ENCODE results near the gene OMA1. TPM values are rescaled to one million over a fixed set of nuclear protein-coding genes. Genes with fewer than 3 reads are reported as not detected.

Gene OMA1
- total RNA-seq, 1 donor from 2014 or later: 17.7 TPM

- DNase-seq (ENCODE audit: low spot score in 2 of 2, unreplicated experiment in 2 of 2): no peak
- peaks cover 7% of the 10 kb centered on the region for H3K4me1 Mint-ChIP-seq
- H3K27me3 Mint-ChIP-seq (ENCODE audit: low read depth): peaks cover 1% of the 10 kb centered on the region
- no peaks in the 10 kb centered on the region for H3K36me3 Mint-ChIP-seq
- TF ChIP-seq, protein P1, sequence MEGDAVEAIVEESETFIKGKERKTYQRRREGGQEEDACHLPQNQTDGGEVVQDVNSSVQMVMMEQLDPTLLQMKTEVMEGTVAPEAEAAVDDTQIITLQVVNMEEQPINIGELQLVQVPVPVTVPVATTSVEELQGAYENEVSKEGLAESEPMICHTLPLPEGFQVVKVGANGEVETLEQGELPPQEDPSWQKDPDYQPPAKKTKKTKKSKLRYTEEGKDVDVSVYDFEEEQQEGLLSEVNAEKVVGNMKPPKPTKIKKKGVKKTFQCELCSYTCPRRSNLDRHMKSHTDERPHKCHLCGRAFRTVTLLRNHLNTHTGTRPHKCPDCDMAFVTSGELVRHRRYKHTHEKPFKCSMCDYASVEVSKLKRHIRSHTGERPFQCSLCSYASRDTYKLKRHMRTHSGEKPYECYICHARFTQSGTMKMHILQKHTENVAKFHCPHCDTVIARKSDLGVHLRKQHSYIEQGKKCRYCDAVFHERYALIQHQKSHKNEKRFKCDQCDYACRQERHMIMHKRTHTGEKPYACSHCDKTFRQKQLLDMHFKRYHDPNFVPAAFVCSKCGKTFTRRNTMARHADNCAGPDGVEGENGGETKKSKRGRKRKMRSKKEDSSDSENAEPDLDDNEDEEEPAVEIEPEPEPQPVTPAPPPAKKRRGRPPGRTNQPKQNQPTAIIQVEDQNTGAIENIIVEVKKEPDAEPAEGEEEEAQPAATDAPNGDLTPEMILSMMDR (IDR thresholded peaks at IDR 0.05; ENCODE audit: unreplicated experiment): no peak
- H3K27ac Mint-ChIP-seq: no peak overlapping the region
- H3K4me3 Mint-ChIP-seq: no peak overlapping the region
- no peaks in the 10 kb centered on the region for H3K9me3 Mint-ChIP-seq
Observed at GRCh38 chr1:58436615-58437297, 109.8 kb downstream of the OMA1 start.

GRCh38 chr1:58435376-58435775 lies 111.2 kb downstream of the OMA1 start:
- peaks cover 4% of the 10 kb centered on the region for H3K4me1 Mint-ChIP-seq
- peaks cover 1% of the 10 kb centered on the region for H3K27me3 Mint-ChIP-seq (ENCODE audit: low read depth)
- TF ChIP-seq, protein P1 (IDR thresholded peaks at IDR 0.05; ENCODE audit: unreplicated experiment): no peak
- no peak for DNase-seq (ENCODE audit: low spot score in 2 of 2, unreplicated experiment in 2 of 2)
- H3K27ac Mint-ChIP-seq: no peak overlapping the region
- no peaks in the 10 kb centered on the region for H3K9me3 Mint-ChIP-seq
- H3K4me3 Mint-ChIP-seq: no peak overlapping the region
- no peaks in the 10 kb centered on the region for H3K36me3 Mint-ChIP-seq

GRCh38 chr1:58434607-58435006 lies 111.9 kb downstream of the OMA1 start:
- DNase-seq (ENCODE audit: low spot score in 2 of 2, unreplicated experiment in 2 of 2): no peak
- Mint-ChIP-seq H3K36me3 (no peaks in the 10 kb centered on the region), H3K4me1 (peaks cover 4% of the 10 kb centered on the region), H3K4me3 (no peak overlapping the region), H3K27ac (no peak overlapping the region), H3K9me3 (no peaks in the 10 kb centered on the region), H3K27me3 (ENCODE audit: low read depth) (peaks cover 1% of the 10 kb centered on the region)
- TF ChIP-seq, protein P1 (IDR thresholded peaks at IDR 0.05; ENCODE audit: unreplicated experiment): no peak

DNA sequence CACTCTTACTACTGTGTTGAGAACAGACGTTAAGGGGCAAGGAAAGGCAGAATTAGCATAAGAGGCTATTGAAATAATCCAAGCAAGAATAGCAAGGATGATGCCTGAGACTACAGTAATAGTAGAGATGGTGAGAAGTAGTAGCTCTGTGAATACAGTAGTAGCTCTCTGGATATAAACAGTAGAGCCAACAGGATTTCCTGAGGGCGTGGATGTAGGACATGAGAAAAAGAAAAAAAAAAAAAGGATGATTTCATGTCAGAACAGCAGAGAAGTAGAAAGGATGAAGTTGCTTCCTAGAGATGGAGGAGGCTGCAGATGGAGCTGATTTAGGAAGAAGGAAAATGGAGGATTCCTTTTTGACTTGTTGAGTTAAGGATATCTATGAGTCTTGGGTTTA lies 112.3 kb downstream of the OMA1 start:
- H3K36me3 Mint-ChIP-seq: no peaks in the 10 kb centered on the region
- H3K4me3 Mint-ChIP-seq: no peak overlapping the region
- peaks cover 1% of the 10 kb centered on the region for H3K27me3 Mint-ChIP-seq (ENCODE audit: low read depth)
- H3K4me1 Mint-ChIP-seq: peaks cover 4% of the 10 kb centered on the region
- TF ChIP-seq, protein P1 (IDR thresholded peaks at IDR 0.05; ENCODE audit: unreplicated experiment): no peak
- DNase-seq (ENCODE audit: low spot score in 2 of 2, unreplicated experiment in 2 of 2): no peak
- no peak overlapping the region for H3K27ac Mint-ChIP-seq
- H3K9me3 Mint-ChIP-seq: peaks cover 3% of the 10 kb centered on the region

DNA sequence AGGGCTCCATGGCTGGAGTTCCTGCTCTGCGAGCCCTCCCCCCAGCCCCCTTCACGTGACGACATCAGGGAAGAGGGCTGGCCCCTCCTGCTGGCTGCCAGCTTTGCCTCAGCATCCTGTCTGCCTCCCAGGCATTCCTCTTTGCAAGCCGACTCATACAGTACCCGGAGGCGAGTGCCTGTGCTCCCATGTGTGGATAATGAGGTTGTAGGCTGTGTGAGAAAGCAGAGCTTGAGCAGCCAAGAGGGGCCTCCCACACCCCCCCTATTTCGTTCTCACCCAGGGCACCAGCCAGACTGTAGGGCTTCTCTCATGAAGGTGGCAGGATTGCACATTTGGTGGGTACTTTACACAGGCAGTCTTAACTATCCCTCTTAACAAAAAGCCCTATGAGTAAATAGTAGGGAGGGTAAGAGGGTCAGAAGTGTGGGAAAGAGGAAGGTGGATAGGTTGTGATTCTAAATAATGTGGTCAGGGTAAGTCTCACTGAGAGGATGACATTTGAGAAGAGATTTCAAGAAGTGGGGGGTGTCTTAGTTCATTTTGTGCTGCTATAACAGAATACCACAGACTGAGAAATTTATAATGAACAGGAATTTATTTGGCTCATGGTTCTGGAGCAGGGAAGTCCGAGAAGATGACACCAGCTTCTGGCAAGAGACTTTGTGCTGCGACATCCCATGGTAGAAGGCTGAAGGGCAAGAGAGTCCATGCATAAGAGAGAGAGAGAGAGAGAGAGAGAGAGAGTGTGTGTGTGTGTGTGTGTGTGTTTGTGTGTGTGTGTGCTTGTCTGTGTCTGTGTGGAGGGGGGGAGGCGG lies 113.5 kb downstream of the OMA1 start:
- TF ChIP-seq, protein P1 (IDR thresholded peaks at IDR 0.05; ENCODE audit: unreplicated experiment): no peak
- no peak overlapping the region for H3K4me3 Mint-ChIP-seq
- H3K9me3 Mint-ChIP-seq: peaks cover 8% of the 10 kb centered on the region
- no peaks in the 10 kb centered on the region for H3K27me3 Mint-ChIP-seq (ENCODE audit: low read depth)
- H3K36me3 Mint-ChIP-seq: peaks cover 2% of the 10 kb centered on the region
- peak in 1 of 2 experiments; percentile 54 for DNase-seq (ENCODE audit: low spot score in 2 of 2, unreplicated experiment in 2 of 2)
- H3K4me1 Mint-ChIP-seq: peaks cover 4% of the 10 kb centered on the region
- H3K27ac Mint-ChIP-seq: no peak overlapping the region
